ENCODE data around the gene LIPC.

The LIPC gene

DNA sequence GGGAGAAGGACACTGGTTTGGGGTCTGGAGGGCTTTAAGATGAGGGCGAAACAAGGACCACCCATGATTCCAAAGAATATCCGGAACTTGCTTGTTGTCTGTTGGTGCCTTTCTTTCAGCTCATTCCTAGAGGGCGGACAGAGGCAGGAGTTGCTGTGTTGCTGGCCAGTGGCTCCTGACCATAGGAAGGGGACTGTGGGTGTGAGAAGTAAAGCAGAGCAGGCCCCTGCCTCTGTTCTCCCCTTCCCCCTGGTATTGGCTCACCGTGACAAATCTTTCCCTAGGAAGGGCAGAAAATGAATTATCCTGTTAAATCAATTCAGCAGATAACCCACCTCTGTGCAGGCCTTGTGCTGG, 89.1 kb downstream of the LIPC start:
- DNase-seq, result no peak

DNA sequence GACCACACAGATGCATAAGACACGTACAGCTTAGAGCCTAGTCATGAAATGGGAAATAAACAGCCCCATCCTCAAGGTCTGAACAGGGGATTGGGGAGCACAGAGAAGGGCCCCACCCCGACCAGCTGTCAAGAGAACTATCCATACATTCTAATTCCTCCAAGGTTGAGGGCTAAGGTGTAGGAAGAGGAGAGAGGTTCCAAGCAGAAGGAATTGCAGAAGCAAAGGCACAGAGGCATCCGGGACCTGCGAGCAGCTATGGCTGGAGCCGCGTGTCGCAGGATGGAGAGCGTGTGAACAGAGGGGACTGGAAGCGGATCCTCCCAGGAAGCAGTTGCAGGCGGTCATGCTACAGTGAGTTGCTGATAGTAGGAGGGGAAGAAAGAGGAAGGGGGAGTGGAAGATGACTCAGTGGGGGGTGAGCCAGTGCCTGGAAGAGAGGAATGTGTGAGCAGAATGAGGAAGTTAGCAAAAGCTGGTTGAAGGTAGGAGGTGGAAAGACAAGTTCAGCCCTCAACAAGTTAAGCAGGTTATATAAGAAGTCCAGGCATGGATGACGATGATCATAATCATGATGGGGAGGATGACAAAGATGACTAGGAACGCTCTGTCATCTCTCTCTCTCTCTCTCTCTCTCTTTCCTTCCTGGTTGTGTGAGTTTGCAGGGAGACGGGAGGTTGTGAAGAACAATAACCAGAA, 89.7 kb downstream of the LIPC start:
- DNase-seq, result no peak

DNA sequence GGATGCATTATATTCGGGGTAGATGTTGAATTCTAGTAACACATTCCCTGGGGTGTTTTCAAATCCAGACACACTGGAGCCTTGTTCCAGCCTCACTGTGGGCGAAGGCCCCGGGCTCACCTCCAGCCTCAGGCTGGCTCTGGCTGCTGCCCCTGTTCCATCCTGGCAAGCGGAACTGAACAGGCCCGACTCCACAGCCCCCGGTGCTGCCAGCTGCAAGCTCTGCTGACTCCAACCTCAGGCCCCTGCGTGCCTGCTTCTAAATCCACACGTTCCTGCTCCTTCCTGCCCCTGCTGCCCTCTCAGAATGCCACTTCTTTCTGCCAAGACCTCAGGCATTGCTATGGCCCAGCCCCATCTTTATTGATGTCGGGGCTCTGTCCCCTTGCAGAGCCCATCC, 90.6 kb downstream of the LIPC start:
- no peak for DNase-seq

DNA sequence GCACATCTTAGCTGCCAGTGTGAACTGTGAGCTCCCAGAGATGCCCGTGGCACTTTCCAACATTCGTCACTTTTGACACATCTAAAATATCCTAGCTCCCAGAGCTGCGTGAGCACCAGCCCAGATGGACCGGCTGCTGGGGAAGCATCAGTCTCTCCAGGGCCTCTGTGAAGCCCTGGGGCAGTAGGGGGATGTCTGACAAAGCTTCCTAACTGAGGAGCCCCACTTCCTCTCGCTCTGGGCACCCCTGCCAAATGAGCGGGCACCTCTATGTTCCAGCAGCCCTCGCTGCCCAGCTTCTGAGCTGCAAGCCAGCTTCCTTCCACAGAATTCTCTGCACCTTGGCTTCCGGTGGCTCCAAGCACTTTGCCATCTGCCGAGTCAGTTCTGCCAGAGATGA, 91.1 kb downstream of the LIPC start:
- DNase-seq, result no peak

DNA sequence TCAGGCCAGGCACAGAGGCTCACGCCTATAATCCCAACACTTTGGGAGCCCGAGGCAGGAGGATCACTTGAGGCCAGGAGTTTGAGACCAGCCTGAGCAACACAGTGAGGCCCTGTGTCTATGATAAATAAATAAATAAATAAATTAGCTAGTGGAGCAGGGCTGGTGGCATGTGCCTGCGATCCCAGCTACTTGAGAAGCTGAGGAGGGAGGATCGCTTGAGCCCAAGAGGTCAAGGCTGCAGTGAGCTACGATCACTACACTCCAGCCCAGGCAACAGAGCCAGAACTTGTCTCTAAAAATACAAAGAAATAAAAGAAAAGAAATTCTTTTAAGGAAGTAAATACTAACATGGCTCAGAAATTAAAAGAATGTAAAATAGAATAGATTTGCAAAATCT, 91.8 kb downstream of the LIPC start:
- DNase-seq, result no peak

DNA sequence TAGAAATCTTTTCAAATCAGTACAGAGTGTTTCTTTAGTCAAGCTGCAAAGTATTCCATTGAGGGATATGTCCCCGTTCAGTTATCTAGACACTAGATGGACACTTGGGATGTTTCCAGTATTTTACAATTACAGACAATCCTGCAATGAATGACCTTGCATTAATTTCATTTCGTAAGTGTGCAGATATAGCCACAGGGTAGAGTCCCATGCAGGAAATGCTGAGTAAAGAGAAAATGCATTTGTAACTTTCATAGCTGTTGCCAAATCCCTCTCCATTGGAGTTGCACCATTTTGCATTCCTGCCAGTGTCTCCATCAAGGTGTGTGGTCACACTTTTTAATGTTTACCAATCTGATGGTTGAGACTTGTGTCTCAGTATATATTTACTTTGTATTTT, 92.5 kb downstream of the LIPC start:
- no peak for DNase-seq

DNA sequence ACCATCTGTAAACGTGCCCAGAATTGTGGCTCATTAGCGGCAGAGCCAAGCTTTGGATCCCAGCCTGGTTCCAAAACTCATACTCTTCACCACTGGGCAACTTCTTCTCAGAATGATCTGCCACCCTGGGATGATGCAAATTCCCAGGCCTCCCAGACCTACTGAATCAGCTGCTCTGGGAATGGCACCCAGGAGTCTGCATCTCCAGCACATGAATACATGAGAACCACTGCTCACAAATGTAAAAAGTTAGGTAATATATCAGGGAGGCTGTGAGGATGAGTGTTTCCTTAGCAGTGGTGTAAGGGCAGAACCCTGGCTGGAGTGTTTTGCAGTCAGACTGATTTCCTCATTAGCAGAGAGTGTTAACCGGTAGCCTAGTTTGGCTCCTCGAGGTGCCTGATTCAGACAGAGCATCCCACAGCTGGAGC, 94.2 kb downstream of the LIPC start:
- no peak for DNase-seq

DNA sequence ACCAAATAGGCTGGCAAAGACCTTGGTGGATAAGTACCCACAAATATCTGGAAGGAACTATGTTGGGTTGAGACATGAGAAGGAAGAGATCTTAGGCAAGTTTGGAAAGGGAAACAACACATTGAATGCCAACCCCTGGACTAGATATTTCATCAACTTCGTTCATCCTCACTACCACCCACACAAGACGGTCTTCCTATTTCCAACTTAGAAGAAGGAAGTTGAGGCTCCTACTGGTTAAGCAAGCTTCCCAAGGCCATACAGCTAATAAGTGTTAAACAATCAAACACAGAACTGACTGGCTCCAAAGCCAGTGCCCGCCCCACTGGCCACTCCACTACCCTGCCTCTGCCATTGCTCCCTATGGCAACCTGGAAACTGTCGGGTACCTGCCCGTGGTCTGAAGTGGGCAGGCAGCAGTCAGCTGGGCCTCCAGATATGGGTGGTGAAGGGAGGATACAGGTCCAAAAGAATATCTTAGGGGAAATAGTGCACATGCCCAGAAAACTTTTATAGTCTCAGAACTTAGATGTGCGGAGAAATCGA, 94.9 kb downstream of the LIPC start:
- no peak for DNase-seq

DNA sequence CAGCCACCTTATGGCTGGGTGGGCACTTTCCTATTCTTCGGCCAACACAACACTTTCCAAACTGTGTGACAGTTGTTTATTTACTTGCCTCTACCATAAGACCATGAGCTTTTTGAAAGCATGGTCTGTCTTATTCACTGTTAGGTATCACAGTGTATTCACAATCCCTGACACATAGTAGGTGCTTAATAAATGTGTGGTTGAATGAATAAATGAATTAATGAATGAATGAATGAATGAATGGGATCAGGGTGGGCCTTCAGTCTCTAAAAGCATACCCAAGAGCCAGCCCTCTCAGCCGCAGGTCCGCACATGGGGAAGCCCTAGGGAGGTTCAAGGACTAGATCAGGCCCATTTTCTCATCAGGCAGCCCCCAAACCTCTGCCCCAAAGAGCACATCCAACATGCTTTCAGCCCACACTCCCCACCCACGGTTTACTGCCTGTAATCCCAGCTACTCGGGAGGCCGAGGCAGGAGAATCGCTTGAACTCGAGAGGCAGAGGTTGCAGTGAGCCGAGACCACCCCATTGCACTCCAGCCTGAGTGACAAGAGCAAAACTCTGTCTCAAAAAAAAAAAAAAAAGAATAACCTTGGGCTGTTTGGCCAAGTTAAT, 95.9 kb downstream of the LIPC start:
- DNase-seq, result no peak

DNA sequence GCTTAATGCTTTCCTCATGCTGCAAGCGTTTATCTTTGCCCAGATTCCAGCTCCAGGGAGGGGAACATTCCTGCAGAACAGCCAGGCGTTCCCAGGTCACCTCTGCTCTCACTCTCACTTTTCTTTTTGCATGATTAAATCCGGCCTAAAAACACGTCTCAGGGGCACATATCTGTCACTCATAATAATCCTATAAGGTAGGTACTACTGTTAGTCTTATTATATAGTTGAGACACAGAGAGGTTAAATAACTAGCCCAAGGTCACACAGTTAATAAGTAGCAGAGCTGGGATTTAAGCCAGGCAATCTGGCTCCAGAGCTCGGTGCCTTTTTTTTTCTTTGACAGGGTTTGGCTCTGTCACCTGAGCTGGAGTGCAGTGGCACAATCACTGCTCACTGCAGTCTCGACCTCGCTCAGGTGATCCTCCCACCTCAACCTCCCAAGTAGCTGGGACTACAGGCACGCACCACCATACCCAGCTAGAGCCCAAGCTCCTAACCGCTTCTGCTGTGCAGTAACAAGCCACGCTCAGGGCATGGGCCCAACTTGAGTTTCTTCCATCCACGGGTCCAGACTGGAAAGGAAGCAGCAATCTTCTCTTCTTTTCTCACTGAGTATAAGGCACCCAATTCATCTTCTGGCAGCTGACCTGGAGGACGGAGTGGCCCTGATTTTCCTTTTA, 96.5 kb downstream of the LIPC start:
- no peak for DNase-seq

DNA sequence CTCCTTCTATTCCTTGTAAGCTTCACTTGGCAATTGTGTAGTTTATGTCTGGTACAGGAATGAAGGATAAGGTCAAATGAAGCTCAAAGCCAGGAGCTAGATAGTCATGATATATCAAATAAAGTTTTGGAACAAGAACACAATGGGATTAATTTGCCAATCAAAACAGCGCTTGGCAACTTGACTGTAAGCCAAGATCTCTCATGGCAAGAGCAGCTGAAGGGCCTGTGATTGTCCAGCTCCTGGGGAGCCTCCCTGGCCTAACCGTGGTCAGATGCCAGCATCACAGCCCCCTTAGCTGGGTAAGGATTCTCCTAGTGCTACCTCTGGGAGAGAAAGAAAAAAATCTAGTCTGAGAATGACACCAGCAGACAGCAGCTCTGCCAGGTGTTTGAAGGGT, 97.2 kb downstream of the LIPC start:
- no peak for DNase-seq

DNA sequence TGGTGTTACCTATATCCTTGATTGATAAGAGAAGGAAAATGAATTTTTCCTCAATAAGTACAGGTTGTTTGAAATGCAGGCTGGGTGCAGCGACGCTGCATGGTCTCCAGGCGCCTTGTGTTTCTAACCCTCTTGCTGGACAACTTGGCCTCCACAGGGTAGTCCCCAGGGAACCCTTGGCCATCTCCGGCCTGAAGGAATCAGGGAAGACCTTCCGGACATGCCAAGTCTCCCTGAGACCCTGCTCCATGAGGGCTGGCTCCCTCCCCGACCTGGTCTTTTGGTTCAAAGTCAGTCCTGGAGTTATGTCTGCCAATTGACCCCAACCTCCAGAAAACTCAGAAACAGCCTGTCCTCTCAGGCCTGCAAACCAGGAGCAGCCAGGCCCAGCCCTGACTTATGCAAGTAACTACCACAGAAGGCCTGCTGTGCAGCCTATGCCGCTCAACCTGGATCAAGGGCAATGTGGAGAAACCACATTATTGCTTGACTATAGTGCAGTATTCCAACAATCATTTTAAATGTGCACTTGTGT, 98.3 kb downstream of the LIPC start:
- no peak for DNase-seq

DNA sequence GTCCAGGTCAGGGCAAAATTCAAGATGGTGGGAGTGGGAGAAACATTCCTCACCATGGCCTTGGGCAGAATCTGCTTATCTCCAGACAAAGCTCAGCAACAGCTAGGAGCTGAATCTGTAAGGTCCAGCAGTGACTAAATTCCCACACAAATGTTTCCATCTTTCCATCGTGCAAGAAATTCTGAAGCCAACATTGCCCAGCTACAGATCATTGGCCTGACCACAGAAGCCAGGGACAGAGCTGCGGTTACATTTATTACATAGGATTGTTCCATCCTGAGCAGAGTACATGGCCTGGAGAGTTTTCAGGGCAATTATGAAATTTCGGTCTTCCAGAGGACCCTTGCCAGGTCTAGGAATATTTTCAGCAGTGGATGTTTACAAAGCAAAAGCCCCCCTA, 100.3 kb downstream of the LIPC start:
- no peak for DNase-seq

DNA sequence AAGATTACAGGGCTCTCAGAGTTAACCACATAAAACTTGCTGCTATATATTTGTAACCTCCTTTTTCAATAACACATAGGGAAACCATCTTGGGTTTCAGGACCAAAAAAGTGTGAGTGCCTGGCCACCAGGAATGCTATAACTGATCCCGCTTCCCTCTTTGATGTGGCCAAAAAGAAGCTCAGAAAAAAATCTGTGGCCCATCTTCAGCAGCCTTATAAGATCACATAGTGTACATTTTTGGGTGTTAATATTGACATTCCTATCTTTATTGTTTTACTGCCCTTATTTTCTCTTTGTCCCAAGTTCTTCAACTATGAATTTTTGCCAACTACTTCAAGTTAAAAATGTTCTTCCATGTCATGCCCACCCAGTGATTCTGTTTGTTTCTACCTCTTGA, 102.8 kb downstream of the LIPC start:
- no peak for DNase-seq

DNA sequence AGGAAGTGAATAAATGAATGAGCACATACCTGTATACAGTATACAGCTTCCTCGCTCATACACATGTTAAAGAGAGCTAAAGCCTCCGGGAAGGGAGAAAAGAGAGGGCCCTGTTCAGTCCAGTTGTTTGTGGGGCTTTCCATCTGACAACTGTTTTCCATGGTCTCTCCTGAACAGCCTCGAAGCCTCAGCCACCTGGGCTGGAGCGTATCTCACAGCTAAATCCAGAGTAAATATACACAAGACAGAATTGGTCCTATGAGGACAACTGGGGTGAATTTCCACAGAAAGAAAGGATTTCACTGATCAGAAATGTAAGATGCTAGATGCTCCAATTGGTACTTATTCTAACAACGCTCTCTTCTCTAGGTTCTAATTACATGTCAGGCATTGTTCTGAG, 103.5 kb downstream of the LIPC start:
- no peak for DNase-seq

DNA sequence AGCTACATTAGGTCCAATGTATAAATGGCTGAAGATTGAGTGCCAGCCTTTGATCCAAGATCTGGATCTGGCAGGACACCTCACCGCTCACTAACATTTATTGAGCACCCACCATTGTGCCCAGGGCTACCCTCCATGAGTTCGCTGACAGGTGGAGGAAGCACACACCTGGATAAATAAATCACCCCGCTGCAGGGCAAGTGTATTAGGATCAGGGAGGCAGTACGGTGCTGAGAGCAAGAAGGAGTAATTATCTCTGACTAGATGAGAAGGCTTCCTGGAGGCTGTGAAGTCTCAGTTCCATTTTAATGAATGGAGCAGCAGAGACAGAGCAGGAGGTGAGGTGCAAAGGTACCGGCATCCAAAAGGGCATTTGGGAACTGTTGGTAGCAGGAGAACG, 104.1 kb downstream of the LIPC start:
- DNase-seq, result no peak

DNA sequence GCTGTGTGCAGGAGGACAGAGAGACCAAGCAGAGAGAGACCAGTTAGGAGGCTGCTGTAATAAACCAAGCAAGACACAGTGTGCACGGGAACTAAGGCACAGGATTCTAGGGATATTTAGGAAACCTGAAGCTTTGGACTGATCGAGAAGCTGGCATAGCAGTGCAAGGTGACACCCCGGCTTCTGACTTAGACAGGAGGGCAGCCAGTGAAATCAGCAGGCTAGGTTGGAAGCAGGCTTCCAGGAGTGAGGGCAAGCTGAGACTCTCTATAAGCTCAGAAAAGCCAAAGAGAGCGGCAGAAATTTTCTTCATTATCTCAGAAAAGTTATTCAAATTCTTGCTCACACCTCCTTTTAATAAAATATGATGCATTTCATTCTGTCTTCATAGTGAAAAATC, 104.6 kb downstream of the LIPC start:
- DNase-seq, result no peak

DNA sequence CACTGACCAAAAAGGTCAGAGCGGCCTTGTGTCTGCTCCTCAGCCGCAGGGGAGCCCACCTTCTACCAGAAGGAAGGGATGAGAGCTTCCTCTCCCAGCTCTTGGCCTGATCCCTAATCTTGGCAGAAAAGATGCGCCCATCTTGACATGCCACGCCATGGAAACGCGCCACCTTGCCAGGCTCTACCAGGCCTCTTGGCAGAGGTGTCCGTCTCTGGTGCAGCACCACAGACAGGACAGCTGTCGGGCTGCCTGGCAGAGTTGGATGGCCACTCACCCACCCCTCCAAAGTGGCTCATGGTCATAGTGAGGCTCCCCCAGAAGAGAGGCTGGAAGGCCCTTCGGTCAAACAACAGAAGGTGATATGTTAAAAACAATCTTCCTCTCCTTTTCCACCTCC, 105.2 kb downstream of the LIPC start:
- no peak for DNase-seq

DNA sequence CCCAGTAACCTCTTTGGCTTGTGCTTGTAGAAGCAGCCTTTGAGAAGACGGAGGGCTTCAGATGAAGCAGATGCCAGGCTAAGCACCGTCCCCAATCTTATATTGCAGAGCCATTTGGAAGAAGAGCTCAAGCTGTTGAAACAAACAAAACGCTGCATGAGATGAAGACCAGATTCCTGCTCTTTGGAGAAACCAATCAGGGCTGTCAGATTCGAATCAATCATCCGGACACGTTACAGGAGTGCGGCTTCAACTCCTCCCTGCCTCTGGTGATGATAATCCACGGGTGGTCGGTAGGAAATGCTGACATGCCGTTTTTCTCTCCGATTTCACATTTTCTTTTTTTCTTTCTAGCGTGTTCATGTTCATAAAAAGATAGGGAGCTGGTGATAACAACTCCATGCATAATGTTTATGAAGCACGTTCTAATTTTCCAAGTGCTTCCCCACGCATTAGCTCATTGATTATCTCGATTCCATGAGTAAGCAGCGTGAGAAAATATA, 106.5 kb downstream of the LIPC start:
- DNase-seq, result no peak

DNA sequence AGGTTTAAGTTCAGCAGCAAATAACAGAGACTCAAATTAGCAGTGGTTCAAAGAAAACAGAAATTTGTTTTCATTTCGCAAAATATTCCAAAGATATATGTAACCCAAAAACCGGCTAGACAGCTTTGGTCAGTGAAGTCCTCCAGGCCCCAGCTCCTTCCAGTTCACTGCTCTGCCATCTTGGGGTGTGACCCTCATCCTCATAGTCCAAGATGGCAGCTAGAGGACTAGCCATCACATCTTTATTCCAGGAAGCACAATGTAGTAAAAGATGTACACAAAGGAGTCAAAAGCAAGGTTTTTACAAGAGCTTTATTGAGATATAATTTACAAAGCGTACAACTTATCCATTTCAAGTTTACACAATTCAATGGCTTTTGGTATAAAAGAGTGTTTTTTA, 107.1 kb downstream of the LIPC start:
- no peak for DNase-seq

DNA sequence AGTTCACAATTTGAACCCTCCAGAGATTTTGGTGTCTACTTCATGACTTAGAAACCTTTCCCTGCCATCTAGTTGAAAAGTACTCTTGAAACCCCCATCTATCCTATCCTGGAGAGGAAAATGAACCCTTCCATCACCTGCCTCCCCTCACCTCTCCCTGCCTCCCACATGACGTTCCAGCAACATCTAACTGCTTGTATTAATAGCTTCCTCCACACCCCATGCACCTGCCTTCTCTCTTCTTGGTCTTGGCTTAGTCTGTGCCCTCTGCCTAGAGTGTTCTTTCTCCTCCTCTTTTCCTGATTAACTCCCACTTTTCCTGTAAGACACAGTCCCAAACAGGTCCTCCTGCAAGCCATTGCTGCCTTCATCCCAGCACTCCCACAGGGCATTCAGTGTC, 107.8 kb downstream of the LIPC start:
- DNase-seq, result no peak

DNA sequence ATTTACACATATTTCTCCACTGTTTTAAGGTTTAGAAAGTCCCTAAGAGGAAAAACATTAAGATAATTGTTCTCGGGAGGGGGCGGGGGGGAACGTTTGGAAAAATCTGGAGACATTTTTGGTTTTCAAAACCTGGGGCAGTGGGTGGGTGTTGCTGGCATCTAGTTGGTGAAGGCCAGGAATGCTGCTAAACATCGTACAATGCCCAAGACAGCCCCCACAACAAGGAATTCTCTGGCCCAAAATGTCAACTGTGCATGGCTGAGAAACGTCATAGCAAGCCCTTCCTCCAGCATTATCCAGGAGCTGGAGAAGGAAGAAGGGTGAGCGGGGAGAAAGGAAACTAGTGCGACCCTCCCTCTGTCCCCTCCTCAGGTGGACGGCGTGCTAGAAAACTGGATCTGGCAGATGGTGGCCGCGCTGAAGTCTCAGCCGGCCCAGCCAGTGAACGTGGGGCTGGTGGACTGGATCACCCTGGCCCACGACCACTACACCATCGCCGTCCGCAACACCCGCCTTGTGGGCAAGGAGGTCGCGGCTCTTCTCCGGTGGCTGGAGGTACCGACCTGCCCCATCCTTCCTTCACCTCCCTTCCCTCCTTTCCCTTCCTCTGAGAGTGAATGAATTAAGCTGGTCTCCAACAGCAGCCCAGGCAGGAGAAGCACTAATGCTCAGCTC, 109.8 kb downstream of the LIPC start:
- no peak for DNase-seq

DNA sequence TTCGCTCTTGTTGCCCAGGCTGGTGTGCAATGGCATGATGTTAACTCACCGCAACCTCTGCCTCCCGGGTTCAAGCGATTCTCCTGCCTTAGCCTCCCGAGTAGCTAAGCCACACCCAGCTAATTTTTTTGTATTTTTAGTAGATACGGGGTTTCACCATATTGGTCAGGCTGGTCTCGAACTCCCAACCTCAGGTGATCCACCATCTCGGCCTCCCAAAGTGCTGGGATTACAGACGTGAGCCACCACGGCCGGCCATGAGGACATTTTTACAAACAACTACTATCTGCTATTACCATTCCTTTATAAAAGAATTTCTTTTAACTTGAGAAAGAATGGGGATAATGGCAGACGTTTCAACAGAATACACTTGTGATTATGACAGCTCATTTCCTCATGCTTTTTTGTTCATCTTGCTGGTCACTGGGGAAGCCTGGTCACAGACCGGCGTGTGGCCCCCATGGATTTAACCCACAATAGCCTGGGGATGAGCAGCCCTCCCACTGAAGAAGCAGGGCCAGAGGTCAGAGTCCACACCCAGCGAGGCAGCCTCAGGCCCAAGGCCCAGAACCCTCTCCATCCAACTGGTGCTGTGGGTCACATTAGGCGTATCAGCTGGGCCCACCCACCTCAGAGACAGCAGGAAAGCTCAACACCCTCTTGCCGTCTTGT, 112.0 kb downstream of the LIPC start:
- DNase-seq, result no peak

Measured in T-helper 1 cell (primary cell).